Activated naive CD8-positive, alpha-beta T cell treated with anti-CD3 and anti-CD28 coated beads, Interleukin-2, amount 50 U/mL, for 16 hours (primary cell): ENCODE results near the gene NAA40.

ENCODE experiments used
- DNase-seq: peaks from one replicate; pipeline ENCODE4 v3.0.0-alpha.2; 2020; ENCODE audit warnings: low read depth, low spot score

NAA40 gene

DNA sequence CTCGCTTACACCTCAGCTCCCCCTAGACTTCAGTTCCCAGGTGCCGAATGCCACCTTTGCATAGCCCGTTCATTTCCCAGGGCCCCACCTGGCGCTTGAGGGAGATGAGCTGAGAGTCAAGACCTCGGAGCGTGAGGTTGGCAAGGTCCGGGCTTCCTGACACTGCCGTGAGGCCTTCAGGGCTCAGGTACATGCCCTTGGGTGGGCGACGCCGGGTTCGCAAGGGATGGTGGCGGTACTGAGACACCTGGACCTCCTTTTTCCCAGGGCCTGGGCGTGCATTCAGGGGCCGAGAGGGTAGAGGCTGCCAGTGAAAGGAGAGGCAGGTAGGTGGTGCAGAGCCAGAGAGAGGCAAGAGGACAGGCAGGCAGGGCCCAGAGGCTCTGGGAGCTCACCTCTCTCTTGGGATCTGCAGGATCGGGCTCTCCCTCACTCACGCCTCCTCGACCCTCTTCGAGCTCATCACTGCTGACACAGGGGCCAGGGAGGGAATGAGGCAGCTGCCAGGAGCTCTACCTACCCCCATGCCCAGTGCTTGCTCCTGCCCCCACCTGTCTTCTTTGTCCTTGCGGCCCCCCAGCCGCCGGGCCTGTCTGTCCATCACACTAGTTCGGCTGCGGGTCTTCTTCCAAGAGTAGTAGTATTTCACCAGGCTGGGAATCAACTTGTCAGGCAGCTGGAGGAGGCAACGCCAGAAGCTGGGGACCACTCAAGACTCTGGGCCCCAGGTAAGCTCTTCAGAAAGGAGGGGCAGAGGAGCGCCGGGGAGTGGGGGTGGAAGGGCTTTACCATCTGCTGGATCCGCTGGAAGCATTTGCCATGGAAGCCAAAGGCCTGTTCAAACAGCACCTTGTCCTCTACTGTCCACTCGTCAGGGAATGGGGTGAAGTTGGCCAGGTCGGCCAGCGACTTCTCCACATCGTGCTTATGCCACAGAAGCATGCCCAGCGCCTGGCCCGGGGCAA, 24.7 kb upstream of the NAA40 start:
- no peak for DNase-seq

- DNase-seq: no peak
These were observed 23.7 kb upstream of the NAA40 start for GRCh38 chr11:63914896-63915691.

GRCh38 chr11:63915961-63916836, 22.6 kb upstream of the NAA40 start:
- DNase-seq: no peak

DNA sequence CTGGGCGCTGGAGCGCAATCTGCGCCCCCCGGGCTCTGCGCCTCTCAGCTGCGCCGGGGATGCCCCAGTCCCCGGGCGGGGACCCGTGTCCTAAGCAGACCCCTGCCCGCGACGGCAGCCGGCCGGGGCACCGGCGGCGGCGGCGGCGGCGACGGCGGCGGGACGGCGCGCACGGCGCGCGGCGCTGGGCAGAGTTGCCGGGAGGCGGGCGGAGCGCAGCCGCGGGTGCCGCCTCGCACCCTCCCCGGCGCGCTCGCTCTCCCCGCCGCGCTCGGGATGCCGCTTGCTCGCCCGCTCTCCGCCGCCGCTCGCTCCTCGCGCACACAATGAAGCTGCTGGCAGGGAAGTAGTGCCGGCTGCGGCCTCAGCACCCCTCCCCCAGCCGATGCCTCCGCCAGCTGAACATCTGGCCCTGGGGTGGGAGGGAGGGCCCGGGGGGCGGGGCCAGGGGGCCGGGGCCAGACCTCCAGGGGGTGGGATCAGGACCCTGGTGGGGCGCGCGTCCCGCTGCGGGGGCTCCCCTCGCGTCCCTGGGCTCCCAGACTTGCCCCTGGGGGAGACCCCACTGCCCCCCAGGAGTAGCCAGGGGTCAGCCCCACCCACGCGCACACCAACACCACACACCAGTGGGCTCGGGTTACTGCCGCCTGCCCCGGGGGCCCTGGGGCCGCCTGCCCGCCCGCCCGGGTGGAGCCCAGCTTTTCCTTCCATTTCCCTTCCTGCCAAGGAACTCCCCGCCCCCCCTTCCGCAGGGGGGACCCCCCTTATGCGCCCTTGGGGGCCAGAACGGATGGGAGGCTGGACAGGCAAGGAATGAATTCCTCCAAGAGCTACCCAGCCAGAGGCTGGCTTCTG, 21.7 kb upstream of the NAA40 start, which contains the start of gene RCOR2:
TSS of gene RCOR2 (minus strand) at position 328 of the 855 bp plus-strand sequence. CDS start 708 bp downstream, outside the sequence.
- no peak for DNase-seq

DNA sequence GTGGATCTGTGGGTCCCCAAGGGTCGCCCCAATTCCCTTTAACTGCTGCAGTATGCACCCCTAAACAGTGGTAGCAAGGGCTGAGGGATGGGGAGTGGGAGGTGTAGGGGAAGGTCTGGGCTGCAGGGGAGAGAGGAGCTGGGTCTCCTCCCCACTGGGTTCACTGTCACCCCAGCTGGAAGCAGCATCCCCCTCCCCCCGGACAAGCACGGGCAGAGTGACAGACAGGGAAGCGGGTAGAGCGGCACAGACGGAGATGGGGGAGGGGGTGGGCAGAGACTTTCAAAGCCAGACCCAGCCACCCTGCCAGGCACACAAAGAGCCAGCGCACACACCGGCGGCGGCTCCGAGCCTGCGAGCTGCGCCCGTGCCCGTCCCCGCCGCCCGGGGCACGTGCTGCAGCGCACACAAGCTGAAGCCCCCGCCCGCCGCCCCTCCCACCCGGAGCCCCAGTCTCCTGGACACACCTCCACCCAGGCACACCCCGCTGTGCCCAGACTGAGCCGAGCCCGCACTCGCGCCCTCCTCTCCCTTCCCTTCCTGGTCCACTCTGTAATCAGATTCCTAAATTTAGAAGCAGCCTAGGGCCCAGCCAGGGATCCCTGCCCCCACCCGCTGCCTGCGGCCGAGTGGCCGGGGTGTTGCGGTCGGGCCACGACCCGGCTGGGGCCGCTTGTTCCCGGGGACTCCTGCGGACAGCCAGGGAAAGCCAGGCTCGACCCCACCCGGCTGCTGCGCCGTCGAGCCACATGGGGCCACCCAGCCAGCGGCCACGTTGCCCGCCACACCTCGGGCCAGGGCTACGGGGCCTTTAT, 20.9 kb upstream of the NAA40 start:
- no peak for DNase-seq

GRCh38 chr11:63918507-63919191, 20.2 kb upstream of the NAA40 start:
- no peak for DNase-seq

- DNase-seq: no peak
These were observed 19.3 kb upstream of the NAA40 start for GRCh38 chr11:63919267-63920125.

DNA sequence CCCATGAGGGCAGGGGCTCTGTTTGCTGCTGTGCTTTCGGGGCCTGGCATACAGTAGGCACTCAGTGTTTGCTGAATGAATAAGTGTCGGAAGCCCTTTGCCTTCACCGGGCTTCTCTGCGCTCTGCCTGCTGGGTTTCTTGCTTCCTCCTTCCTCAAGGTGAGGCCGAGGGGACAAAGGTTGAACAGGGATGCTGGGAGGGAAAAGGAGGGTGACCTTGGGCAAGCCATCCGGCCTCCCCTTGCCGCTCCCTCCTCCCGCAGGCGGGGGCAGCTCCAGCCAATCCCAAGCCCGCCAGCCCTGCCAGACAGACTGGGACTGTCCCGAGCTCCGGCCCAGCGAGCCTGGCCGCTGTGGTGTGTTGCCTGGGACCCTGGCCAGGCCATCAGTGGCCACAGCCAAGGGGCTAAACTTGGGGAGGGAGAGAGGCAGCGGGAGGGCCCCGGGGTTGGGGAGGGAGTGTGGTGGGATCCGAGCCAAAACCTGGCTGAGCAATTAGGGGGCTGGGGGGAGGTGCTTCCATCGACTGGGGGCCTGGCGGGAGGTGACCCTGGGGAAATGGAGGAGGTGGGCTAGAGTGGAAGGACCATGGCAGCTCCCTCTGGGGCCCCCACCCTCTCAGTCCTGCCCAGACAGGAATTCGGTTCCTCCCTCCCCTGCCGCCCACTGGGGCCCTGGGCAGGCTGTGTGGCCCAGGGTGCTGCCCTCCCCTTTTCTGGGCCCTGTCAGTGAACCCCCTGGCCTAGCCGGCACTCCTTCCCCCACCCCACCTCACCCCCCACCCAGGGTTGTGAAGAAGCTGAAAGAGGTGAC, 18.5 kb upstream of the NAA40 start:
- DNase-seq: no peak

DNA sequence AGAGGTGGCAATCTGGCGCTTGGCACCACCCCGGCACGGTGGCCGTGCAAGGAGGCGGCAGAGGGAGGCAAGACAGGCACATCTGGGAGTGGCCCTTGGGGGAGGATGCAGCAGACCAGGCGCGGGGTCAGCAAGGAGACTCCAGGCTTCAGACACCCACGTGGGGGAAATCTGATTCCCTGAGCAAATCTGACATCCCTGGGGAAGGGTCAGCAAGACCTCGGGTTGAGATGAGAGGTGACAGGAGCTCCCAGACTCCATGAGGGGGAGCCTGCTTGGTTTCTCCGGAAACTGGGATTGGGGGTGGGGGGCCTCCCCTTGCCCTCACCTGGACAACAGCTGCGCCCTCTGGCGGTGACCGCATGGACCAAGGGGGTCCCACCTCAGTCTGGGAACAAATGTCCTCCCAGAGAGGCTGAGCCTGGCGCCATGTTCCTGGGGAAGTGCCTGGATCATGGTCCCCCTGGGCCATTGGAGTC, 17.8 kb upstream of the NAA40 start:
- no peak for DNase-seq

GRCh38 chr11:63922673-63923192, 16.1 kb upstream of the NAA40 start:
- DNase-seq: no peak

- DNase-seq: no peak
These were observed 15.5 kb upstream of the NAA40 start for GRCh38 chr11:63923319-63923718.

DNA sequence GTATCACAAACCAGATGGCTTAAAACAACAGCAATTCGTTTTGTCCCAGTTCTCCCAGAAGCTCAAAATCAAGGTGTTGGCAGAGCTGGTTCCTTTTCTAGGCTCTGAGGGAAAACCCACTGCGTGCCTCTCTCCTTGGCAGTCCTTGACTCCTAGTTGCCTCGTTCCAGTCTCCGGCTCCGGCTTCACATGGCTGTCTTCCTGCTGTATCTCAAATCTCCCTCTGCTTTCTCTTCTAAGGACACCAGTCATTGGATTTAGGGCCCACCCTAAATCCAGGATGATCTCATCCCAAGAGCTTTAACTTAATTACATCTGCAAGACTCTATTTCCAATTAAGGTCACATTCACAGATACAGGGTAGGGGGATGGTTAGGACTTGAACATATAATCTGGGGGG, 9.2 kb upstream of the NAA40 start:
- DNase-seq: no peak

- DNase-seq: no peak
These were observed 7.8 kb upstream of the NAA40 start for GRCh38 chr11:63931045-63931444.

- DNase-seq: no peak
These were observed 6.9 kb upstream of the NAA40 start for GRCh38 chr11:63931876-63932275.

DNA sequence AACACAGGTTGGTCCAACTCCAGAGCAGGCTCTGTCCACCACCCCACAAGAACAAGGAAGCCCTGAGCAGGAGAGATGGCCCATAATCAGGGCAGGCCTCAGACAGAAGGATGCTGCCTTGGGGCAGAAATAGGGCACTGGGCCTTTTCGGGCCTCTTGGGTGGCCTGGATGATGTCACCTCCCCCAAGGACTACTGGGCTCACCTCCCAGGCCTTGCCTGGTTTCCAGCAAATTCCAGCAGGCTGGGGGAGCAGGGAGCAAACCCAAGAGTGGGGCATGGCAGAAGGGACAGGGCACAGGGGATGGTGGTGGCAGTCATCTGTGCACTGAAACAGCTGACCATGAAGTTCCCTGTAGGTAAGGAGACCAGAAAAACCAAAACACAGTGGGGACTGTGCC, 5.3 kb upstream of the NAA40 start:
- DNase-seq: no peak

GRCh38 chr11:63937713-63938478, 906 bp upstream of the NAA40 start:
- no peak for DNase-seq
